ENCODE measurements around the gene ZC2HC1C.

Gene ZC2HC1C

DNA sequence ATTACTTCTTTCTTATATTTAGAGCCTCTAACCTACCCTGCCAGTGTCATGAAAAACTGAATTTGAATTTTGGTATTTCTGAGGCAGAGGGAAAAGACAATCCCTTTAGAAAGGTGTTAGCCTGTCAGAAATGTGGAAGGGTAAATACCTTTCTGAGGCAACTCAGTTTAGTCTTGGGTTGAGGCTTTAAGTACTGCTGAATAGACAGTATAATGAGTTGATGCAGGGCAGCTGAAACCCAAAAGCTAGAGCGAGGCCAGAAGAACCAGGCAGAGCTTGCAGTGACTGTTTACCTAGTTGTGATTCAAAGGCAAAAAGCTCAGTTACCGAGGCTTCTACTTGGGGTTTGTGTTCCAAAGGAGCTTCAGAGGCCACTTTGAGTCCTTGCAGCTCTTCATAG lies 18.7 kb downstream of the ZC2HC1C start:
- Histone ChIP-seq H3K4me3 (no peak overlapping the region), H3K27ac (peak overlapping the region in 1 of 21 experiments; percentile 55)

DNA sequence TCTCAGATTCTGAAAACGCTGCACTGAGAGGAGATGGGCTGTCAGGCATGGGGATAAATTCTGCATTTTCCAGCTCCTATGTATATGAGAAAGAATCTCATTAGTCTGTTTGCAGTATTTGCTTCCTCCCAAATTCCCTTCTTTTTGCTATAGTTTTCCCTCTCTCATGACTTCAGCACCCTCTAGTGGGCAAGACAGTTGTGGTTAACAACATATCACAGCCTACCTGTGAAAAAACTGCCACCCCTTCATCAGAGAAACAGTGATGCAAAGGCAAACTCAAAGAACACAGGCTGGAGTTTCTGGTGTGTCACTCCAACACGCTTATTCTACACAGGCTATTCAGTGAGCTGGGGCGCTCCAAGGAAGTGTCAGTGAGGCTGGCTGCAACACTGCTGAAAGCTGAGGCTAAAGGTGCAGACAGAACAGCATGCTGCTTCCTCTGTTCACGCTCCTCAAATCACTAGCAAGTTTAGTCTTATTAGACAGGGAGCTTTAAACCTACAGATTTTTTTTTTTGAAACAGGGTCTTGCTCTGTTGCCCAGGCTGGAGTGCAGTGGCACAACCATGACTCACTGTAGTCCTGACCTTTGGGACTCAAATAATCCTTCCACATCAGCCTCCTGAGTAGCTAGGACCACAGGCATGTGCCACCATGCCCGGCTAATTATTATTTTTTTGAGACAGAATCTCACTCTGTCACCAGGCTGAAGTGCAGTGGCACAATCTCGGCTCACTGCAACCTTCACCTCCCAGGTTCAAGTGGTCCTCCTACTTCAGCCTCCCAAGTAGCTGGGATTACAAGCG lies 19.3 kb downstream of the ZC2HC1C start:
- Histone ChIP-seq H3K27ac (peak overlapping the region in 1 of 21 experiments; percentile 55), H3K4me3 (no peak overlapping the region)

DNA sequence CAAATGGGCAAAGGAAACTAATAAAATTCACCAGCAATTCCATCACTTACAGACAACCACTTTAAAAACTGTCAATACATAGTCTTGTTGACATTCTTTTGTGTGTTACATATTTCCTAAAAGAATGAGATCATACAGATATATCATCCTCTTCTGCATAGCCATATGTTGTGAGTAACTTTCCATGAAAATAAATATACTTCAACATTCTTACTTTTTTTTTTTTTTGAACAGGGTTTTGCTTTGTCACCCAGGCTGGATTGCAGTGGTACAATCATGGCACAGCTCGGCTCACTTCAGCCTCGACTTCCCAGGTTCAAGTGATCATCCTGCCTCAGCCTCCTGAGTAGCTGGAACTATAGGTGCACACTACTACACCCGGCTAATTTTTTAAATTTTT lies 20.9 kb downstream of the ZC2HC1C start:
- Histone ChIP-seq H3K4me3 (no peak overlapping the region), H3K27ac (no peak overlapping the region)

DNA sequence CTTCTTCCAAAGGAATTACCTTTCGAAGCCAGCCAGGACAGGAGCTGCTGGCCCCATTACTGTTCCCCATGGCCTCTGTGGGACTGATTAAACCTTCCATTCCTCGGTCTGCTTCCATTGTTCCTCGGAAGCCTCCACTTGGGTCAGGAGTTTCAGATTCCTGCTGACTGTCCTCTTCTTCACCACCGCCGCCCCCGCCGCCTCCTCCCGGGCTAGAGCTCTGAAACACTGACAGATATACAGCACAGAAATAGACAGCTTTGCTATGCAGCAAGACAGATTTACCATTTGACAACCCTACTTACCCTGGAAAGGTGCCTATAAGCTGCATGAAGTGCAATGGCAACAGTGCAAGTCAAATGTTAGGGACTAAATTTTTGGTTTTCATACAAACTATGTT lies 21.8 kb downstream of the ZC2HC1C start:
- no peak overlapping the region for H3K27ac ChIP-seq

DNA sequence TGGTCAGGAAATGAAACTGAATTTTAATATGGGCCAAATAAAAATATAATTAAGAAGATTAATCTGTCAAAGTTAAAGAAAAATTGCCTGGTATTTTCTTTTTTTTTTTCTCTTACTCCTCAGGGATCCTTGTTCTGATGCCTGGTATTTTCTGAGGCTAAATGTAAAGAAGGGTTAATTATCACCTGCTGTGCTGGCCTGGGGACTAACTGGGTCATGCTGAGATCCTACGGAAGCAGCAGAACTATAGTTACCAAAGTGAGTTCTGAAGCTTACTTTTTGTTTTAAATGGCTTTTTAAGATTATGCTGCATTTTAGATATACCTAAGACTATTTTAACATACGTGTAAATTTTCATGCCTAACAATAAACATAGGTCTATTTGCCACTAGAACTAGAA lies 23.3 kb downstream of the ZC2HC1C start:
- H3K4me3 ChIP-seq = no peak overlapping the region
- no peak overlapping the region for H3K27ac ChIP-seq

More for the DNA sequence above, 21.8 kb downstream of the ZC2HC1C start:
- no peak overlapping the region for H3K4me3 ChIP-seq

DNA sequence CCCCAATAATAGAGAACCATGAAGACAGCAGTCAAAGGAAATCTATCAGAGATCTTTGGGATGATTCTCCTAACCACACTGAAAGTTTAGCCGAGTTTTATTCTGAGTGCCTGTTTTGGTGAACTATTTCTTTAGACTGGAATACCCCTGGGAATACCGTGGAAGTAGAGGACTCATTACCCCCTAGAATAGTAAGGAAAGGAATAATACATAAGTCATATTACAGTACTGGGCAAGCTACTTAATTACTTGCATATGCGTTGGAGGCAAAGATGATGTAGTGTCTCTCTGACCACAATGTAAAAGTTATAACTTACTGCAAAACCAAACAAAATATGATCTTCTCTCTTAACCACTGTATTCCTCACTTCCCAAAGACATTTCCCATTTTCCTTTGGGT lies 25.5 kb downstream of the ZC2HC1C start:
- no peak overlapping the region for H3K4me3 ChIP-seq
- H3K27ac ChIP-seq = no peak overlapping the region

GRCh38 chr14:75095690-75096089 lies 26.2 kb downstream of the ZC2HC1C start:
- H3K27ac ChIP-seq = no peak overlapping the region
- no peak overlapping the region for H3K4me3 ChIP-seq

DNA sequence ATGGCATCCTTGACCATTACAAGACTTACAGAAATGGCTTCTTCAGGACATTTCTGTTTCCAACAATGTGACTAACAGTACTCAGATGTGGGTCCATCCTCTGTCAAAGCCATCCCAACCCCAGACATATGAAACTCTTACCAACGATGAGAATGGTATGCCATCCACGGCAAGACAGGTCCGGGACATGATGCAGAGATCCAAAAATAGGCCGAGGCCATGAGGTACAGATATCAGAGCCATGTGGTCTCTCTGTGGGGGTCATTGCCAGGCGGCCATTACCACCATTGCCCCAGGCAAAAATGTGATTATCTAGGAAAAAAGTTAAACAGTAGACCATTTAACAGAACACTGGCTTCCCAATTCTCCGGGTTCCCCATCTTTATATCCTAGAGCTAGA lies 27.5 kb downstream of the ZC2HC1C start:
- Histone ChIP-seq H3K4me3 (no peak overlapping the region), H3K27ac (no peak overlapping the region)

DNA sequence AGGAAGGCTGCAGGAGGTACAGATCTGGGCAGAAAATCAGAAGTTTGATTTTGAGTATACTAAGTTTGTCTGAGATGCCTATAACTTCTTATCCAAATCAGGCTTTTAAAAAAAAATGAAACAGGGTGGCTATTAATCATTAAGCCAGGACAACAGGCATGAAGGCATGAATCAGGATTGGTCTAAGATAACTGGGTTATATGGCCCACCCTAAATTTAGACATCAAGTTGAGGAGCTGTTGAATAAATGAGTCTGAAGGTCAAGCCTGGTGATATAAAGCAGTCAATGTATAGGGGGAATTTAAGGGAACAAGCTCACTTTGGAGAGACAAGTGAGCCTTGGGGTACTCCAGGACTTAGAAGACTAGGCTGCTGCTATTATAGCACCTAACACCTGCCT lies 28.8 kb downstream of the ZC2HC1C start:
- Histone ChIP-seq H3K4me3 (no peak overlapping the region), H3K27ac (no peak overlapping the region)

DNA sequence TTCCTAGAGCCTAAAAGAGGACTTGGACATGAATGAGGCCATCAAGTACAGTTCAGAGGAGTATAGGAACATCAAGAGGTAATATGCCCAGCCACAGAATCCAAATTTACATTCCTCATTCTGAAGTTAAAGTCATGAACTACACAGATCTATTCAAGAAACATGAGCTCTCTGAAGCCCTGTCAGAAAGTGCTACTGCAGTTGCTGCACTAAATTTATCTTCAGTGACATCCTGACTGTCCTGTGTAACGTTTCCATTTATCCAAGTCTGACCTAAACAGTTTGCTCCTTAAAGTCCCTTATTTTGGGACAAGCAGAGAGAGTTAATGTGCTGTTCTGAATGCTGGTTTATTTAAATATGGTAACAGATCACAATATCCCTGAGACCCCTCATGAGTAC lies 29.2 kb downstream of the ZC2HC1C start:
- Histone ChIP-seq H3K27ac (no peak overlapping the region), H3K4me3 (no peak overlapping the region)

DNA sequence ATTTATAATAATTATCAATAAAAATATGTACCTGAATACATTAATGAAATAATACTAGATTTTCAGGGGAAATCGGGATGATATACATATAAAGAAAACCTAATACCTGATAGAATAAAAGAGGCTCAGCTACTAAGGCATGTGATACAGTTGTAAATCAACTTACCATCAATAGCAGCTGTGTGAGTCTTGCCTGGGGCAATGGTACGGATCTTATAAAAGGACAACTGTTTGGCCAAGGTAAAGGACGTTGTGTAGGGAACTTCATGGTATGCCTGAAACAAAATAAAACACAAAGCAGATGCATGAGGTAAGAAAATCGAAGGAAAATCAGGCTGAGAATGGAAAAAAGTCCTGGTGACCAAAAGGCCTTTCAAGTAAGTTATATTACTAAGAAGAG lies 32.0 kb downstream of the ZC2HC1C start:
- H3K4me3 ChIP-seq = no peak overlapping the region
- H3K27ac ChIP-seq = no peak overlapping the region

- H3K4me3 ChIP-seq = no peak overlapping the region
- H3K27ac ChIP-seq = no peak overlapping the region
These were observed 37.7 kb downstream of the ZC2HC1C start for GRCh38 chr14:75107186-75107585.

GRCh38 chr14:75109877-75110276 lies 40.4 kb downstream of the ZC2HC1C start:
- no peak overlapping the region for H3K4me3 ChIP-seq

DNA sequence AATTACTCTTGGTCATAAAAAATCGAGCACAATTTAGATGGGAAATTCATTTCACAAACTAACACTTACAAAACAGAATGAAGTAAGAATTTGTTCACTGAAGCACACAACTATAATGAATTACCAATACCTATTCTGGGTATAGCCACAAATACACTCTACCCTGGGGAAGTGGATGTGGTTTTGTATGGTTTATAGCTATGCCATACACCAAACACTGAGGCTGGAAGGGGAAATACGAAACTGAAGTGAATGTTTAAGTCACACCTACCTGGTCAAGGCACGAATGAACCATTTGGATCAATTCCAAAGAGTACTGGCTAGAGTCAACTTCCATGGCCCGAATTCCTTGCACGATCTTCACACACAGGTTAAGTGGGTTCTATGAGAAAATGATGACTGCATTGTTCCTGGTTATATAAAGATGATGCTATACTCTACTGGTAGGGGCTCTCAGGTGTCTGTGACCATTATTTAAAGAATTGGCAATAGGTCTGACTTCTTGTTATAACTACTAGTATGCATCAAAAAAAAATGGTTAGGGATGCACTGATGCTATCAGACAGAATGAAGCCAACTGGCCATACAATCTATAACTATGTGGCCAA lies 44.6 kb downstream of the ZC2HC1C start:
- Histone ChIP-seq H3K4me3 (no peak overlapping the region), H3K27ac (no peak overlapping the region)

More at GRCh38 chr14:75109877-75110276, 40.4 kb downstream of the ZC2HC1C start:
- H3K27ac ChIP-seq = no peak overlapping the region

GRCh38 chr14:75119056-75119455 lies 49.6 kb downstream of the ZC2HC1C start:
- H3K4me3 ChIP-seq = no peak overlapping the region

GRCh38 chr14:75120541-75121291 lies 51.3 kb downstream of the ZC2HC1C start:
- H3K27ac ChIP-seq = no peak overlapping the region
- no peak overlapping the region for H3K4me3 ChIP-seq

More at GRCh38 chr14:75119056-75119455, 49.6 kb downstream of the ZC2HC1C start:
- no peak overlapping the region for H3K27ac ChIP-seq

DNA sequence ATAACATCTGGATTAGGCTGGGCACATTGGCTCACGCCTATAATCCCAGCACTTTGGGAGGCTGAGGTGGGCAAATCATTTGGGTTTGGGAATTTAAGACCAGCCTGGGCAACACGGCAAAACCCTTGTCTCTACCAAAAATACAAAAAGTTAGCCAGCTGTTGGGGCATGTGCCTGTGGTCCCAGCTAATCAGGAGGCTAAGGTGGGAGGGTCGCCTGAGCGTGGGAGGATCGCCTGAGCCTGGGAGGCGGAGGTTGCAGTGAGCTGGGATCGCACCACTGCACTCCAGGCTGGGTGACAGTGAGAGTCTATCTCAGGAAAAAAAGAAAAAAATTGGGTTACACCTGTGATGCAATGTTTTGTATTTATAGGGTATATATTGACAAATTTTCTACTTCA lies 52.1 kb downstream of the ZC2HC1C start:
- peak overlapping the region in 2 of 21 experiments; percentile 1 to 5 for H3K27ac ChIP-seq

DNA sequence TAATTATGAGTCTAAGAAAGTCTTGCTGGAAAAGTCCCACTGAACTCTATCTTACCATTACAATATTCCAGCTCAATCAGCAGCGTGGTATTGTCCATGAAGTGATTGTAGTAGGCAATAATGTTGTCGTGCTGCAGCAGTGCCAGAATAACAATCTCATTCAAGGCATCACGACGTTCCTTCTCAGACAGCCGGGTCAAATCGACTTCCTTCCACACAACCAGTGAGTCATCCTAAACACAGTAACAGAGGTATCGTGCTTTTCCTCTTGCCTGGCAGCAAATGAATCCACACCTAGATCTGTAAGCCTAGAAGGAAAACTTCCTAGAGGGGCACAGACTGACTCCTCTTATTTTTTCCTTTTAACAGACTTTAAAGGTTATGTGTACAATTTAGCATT lies 54.5 kb downstream of the ZC2HC1C start:
- no peak overlapping the region for H3K4me3 ChIP-seq
- H3K27ac ChIP-seq = peak overlapping the region in 4 of 21 experiments; percentile 0 to 34 (median 15)

More for the DNA sequence above, 52.1 kb downstream of the ZC2HC1C start:
- no peak overlapping the region for H3K4me3 ChIP-seq

- H3K27ac ChIP-seq = peak overlapping the region in 6 of 21 experiments; percentile 91 to 96 (median 92)
- H3K4me3 ChIP-seq = peak overlapping the region in 6 of 7 experiments; percentile 65 to 80 (median 68)
These were observed 56.2 kb downstream of the ZC2HC1C start for GRCh38 chr14:75125617-75126016.

GRCh38 chr14:75126121-75126544 lies 56.7 kb downstream of the ZC2HC1C start:
- Histone ChIP-seq H3K4me3 (peak overlapping the region; percentile 65 to 93 (median 68)), H3K27ac (peak overlapping the region in 20 of 21 experiments; percentile 83 to 98 (median 92))
